GM19452 (cell line): Measurements from ENCODE around the gene RDH13.
"Not testable (repeated sequence)": the region's sequence is repeated elsewhere in the genome, so short reads cannot be mapped to it uniquely, and the experiment has no call there.

Experiments used
- ATAC-seq: cut with Tn5 transposase; IDR thresholded peaks from one replicate; pipeline ENCODE4 v1.9.1; 2021; ENCODE audit not compliant: unreplicated experiment

Gene RDH13

GRCh38 chr19:55062735-55063491 lies at the start of gene RDH13:
RDH13 (minus strand) TSS chr19:55063148; CDS start chr19:55063032, 116 bp downstream.
- peak; percentile 88 for ATAC-seq

DNA sequence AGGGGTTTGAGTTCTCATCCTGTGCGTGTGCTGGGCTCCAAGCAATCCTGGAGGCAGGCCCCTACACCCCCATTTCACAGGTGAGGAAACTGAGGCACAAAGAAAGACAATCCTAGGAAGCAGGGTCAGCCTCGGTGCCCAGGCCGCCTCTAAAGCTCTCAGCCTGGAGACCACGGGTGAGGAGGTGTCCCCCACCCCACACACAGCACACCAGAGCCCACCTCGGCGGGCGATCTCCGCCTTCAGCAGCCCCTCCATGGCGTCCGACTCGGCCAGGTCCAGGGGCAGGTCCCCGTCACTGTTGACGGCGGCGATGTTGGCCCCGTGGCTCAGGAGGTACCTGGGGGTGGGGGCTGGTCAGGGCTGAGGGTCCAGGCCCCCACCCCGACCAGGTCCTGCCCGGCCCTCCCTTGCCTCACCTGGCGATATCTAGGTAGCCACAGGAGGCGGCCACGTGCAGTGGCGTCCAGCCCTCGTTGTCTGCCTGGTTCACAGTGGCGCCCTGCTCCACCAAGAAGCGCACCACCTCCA lies 49.4 kb upstream of the RDH13 start:
- no peak for ATAC-seq

- no peak for ATAC-seq
Observed at GRCh38 chr19:55111238-55111831, 48.4 kb upstream of the RDH13 start.

GRCh38 chr19:55109527-55110291 lies 46.8 kb upstream of the RDH13 start:
- no peak for ATAC-seq

DNA sequence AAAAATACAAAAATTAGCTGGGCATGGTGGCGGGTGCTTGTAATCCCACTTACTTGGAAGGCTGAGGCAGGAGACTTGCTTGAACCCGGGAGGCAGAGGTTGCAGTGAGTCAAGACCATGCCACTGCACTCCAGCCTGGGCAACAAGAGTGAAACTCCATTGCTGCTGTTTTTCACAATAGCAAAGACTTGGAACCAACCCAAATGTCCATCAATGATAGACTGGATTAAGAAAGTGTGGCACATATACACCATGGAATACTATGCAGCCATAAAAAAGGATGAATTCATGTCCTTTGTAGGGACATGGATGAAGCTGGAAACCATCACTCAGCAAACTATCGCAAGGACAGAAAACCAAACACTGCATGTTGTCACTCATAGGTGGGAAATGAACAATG lies 44.3 kb upstream of the RDH13 start:
- ATAC-seq = not testable (repeated sequence)

- no peak for ATAC-seq
Observed at GRCh38 chr19:55106591-55106990, 43.6 kb upstream of the RDH13 start.

- no peak for ATAC-seq
Observed at GRCh38 chr19:55105237-55105636, 42.3 kb upstream of the RDH13 start.

- no peak for ATAC-seq
Observed at GRCh38 chr19:55103190-55103589, 40.2 kb upstream of the RDH13 start.

GRCh38 chr19:55101261-55101660 lies 38.3 kb upstream of the RDH13 start:
- ATAC-seq = no peak

- ATAC-seq = no peak
Observed at GRCh38 chr19:55099557-55100506, 36.9 kb upstream of the RDH13 start.

- ATAC-seq = no peak
Observed at GRCh38 chr19:55098716-55099556, 36.0 kb upstream of the RDH13 start.

- no peak for ATAC-seq
Observed at GRCh38 chr19:55097864-55098715, 35.1 kb upstream of the RDH13 start.

DNA sequence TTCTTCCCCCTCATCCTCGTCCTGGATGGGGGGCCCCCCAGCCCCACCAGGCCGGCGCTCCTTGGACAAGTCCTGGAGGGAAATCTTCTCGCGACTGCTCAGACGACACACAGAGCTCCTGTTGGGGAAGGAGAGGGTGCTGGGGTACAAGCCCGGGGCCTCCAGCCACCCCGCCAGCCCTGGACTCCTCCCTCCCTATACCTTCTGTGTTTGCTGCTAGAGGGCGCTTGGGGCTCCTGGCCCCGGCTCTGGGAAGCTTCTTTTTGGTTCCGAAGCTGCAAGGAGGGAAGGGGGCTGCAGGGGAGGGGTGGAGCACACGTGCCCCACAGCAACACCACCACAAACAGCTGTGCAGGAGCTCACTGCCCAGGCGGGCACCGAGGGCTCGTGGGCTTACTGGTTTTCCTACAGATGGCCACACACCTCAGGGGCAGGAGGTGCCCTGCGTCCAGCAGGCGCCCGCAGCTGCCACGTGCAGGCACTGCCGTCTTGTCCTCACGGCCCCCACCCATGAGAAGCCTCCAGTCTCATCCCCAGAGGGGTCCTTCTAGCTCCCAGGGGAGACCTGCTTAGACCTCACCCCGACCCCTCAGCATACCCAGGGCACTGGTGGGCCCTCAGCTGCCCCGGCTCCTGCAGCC lies 33.2 kb upstream of the RDH13 start:
- ATAC-seq = no peak

DNA sequence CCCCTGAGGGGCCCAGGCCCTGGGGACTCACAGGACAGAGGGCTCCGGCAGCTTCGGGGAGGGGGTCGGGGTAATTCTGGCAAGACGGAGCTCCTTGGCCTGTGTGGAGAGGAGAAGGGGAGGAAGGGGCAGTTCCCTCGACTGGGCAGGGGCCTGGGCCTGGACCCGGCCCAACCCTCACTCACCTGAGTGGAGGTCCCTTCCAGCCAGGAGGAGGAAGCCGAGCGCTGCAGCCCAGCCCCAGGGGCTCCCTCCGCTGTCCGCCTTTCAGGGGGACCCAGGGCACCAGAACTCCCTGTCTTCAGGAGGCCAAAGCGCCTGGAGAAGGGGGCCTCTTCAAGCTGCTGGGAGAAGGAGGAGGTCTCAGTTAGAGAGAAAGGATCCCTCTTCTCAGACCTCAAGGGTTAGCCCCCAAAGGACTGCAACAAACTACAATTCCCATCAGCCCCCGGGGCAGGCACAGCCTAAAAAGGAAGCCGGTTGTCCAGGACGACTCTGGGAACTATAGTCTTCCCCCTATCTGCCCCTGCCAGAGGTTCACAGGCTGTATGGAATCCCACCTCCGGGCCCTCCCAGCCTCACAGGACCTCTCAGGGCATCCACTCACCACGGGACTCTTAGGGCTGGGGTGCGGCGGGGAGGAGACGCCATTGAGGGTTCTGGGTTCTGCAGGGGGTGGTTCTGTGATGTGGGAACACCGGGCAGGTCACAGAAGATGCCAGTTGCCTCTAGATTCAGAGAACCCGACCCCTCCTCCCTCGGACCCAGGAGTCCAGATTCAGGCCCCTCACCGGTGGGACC lies 32.5 kb upstream of the RDH13 start:
- ATAC-seq = no peak

DNA sequence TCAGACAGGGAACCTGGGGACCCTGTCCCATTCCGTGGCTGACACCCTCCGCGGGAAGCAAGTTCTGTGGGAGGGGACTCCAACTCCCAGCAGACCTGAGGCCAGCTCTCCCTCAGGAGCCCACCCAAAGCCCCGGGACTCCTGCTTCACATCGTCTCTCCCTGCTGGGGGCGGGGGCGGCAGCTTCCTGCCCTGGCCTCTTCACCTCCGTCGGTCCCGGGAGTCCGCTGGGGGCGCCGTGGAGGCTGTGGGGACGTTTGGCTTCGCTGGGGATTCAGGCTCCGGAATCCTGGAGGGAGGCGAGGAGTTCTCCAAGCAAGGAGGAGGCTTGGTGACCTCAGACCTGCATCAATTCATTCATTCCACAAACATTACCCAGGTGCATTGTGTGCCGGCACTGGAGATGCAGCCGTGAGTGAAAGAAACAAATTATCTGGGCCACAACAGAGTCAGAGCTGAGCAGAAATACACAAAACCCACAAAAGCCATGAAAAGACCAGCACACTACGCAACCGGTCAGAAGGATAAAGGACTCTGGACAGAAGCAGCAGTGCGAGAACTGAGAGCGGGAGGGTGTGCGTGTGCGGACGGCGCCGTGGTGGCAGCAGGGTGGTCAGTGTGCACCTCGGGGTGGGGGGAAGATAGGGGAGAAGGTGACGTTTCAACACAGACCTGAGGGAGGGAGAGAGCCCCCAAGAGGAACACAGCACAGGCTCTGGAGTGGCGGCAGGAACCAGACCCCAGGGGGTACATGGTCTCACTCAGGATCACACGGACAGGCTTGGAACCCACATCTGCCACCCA lies 31.7 kb upstream of the RDH13 start:
- ATAC-seq = no peak

- no peak for ATAC-seq
Observed at GRCh38 chr19:55092423-55093318, 29.7 kb upstream of the RDH13 start.
